HepG2 (cell line): Measurements from ENCODE around the gene ITGA2. TPM values are rescaled to one million over a fixed set of nuclear protein-coding genes. Genes with fewer than 3 reads are reported as not detected.
A peak's percentile ranks its signal among the peaks of the same experiment; 100 is the strongest.

Experiments
- ATAC-seq: fragments of 200-7000 bp; cut with Tn5 transposase; 3 replicates; pipeline ENCODE4 v1.9.1; 2020; ENCODE audit warnings: mild to moderate bottlenecking, moderate library complexity
- BruUV-seq: library from RNA; stranded (reverse); fragments of 400-500 nt; replicated peaks from 2 replicates; lab custom pipeline; 2021; lab: Mats Ljungman, UMichigan
- CTCF ChIA-PET: fragments of 300-600 bp; formaldehyde crosslinking; extraction: SDS; loops from one replicate; lab custom pipeline; 2021; ENCODE audit warnings: low total read pairs, inconsistent platforms, low intra/inter-chr PET ratio; lab: Yijun Ruan, JAX
- POLR2A ChIA-PET: fragments of 350-600 bp; sonication (Branson Sonifier 250); formaldehyde crosslinking; loops from one replicate; lab custom pipeline; 2020; ENCODE audit warnings: antibody characterized with exemption, inconsistent platforms; lab: Yijun Ruan, JAX
- DNase-seq: peaks from one replicate; pipeline ENCODE4 v3.0.0-alpha.2; 2015; ENCODE audit warnings: low spot score
- FAIRE-seq: peaks from 3 replicates; lab custom pipeline; 2011; peaks lifted over from hg19 to GRCh38; lab: Jason Lieb, UNC
- H2AFZ ChIP-seq: one replicate; pipeline ENCODE4 v1.6.1; 2011; ENCODE audit warnings: low read length, inconsistent platforms
- H3K27ac ChIP-seq: fragments of 300-600 bp; 3 replicates; pipeline ENCODE4 v1.8.0; 2011; ENCODE audit warnings: mixed run types, mild to moderate bottlenecking, mixed read lengths, low read length, inconsistent platforms; ENCODE audit not compliant: insufficient read depth; ENCODE audit errors: extremely low read length
- H3K27me3 ChIP-seq, 2 experiments: fragments of 200-600 bp in 1 of 2; 2 replicates in 1 of 2; 3 replicates in 1 of 2; pipeline versions ENCODE4 v1.6.0 to v1.8.0; 2011; ENCODE audit warnings: low read length in 2 of 2, mild to moderate bottlenecking in 2 of 2, moderate library complexity in 2 of 2, inconsistent platforms in 1 of 2; ENCODE audit not compliant: insufficient read depth in 2 of 2, control insufficient read depth in 1 of 2
- H3K36me3 ChIP-seq, 2 experiments: fragments of 200-600 bp in 1 of 2; replicated peaks in 1 of 2; 2 replicates in 1 of 2; 3 replicates in 1 of 2; pipeline versions ENCODE4 v1.5.1 to v1.8.0; 2011; ENCODE audit warnings: low read length in 2 of 2, inconsistent platforms in 1 of 2; ENCODE audit not compliant: insufficient read depth in 2 of 2, control insufficient read depth in 1 of 2
- H3K4me1 ChIP-seq: 2 replicates; pipeline ENCODE4 v1.5.1; 2012; ENCODE audit warnings: low read length, inconsistent platforms; ENCODE audit not compliant: insufficient read depth
- H3K4me2 ChIP-seq: 2 replicates; pipeline ENCODE4 v1.6.0; 2011; ENCODE audit warnings: low read depth, low read length, inconsistent platforms
- H3K4me3 ChIP-seq, 3 experiments: fragments of 200-600 bp in 1 of 3; sonication (generic), shearing (Covaris generic) in 1 of 3; replicated peaks in 1 of 3; 2 replicates each; pipeline ENCODE4 v1.5.1; 2011 to 2016; ENCODE audit warnings: low read length in 3 of 3, inconsistent platforms in 2 of 3, low read depth in 2 of 3, mild to moderate bottlenecking in 2 of 3, control low read depth in 1 of 3, mixed read lengths in 1 of 3; ENCODE audit not compliant: insufficient read depth in 1 of 3
- H3K79me2 ChIP-seq: one replicate; pipeline ENCODE4 v1.6.1; 2011; ENCODE audit warnings: low read length, inconsistent platforms; ENCODE audit not compliant: insufficient read depth
- H3K9ac ChIP-seq: 2 replicates; pipeline ENCODE4 v1.6.0; 2011; ENCODE audit warnings: mild to moderate bottlenecking, low read depth, low read length, inconsistent platforms; ENCODE audit not compliant: insufficient read depth
- H3K9me3 ChIP-seq: 2 replicates; pipeline ENCODE4 v1.5.1; 2012; ENCODE audit warnings: mild to moderate bottlenecking, low read length
- H4K20me1 ChIP-seq: 2 replicates; pipeline ENCODE4 v1.6.0; 2011; ENCODE audit warnings: inconsistent platforms, mild to moderate bottlenecking, low read length, moderate library complexity; ENCODE audit not compliant: insufficient read depth
- CTCF ChIP-seq: sonication (generic); formaldehyde crosslinking; IDR thresholded peaks from 2 replicates; pipeline ENCODE4 v1.5.0; 2020; ENCODE audit warnings: mild to moderate bottlenecking, missing genetic modification reagents, moderate library complexity
- ETS1 ChIP-seq: sonication (generic); formaldehyde crosslinking; IDR thresholded peaks from 2 replicates; pipeline ENCODE4 v1.4.0; 2020; ENCODE audit warnings: missing genetic modification reagents
- FOXP4 ChIP-seq: sonication (generic); formaldehyde crosslinking; IDR thresholded peaks from 2 replicates; pipeline ENCODE4 v1.4.0; 2020; ENCODE audit warnings: missing genetic modification reagents
- HMGXB4 ChIP-seq, 2 experiments: sonication (generic) in 1 of 2; formaldehyde crosslinking in 1 of 2; IDR thresholded peaks; 2 replicates each; pipeline versions ENCODE4 v1.4.0 to v1.6.1; 2018 to 2020; ENCODE audit warnings: missing genetic modification reagents in 2 of 2, borderline replicate concordance in 1 of 2, low read depth in 1 of 2, mild to moderate bottlenecking in 1 of 2, missing biosample characterization in 1 of 2
- HOXA7 ChIP-seq: sonication (generic); formaldehyde crosslinking; IDR thresholded peaks from 2 replicates; pipeline ENCODE4 v1.8.1; 2022; ENCODE audit warnings: mild to moderate bottlenecking, missing genetic modification reagents, moderate library complexity
- MEIS1 ChIP-seq: sonication (generic); formaldehyde crosslinking; IDR thresholded peaks from 2 replicates; pipeline ENCODE4 v1.9.0; 2021; ENCODE audit warnings: mild to moderate bottlenecking, missing genetic modification reagents, moderate library complexity, borderline replicate concordance
- REPIN1 ChIP-seq: sonication (generic); formaldehyde crosslinking; IDR thresholded peaks from 2 replicates; pipeline ENCODE4 v1.8.0; 2022; ENCODE audit warnings: missing genetic modification reagents, low read depth, mild to moderate bottlenecking, borderline replicate concordance
- ZMYM4 ChIP-seq: sonication (generic); formaldehyde crosslinking; IDR thresholded peaks from 2 replicates; pipeline ENCODE4 v1.8.1; 2023; ENCODE audit warnings: mild to moderate bottlenecking, missing genetic modification reagents
- ZNF605 ChIP-seq: sonication (generic); formaldehyde crosslinking; IDR thresholded peaks from 2 replicates; pipeline ENCODE4 v1.8.0; 2022; ENCODE audit warnings: mild to moderate bottlenecking, missing genetic modification reagents
- ZNF616 ChIP-seq: sonication (generic); formaldehyde crosslinking; IDR thresholded peaks from 2 replicates; pipeline ENCODE4 v1.5.0; 2020; ENCODE audit warnings: low read depth, mild to moderate bottlenecking, missing genetic modification reagents
- ZNF704 ChIP-seq: sonication (generic); formaldehyde crosslinking; IDR thresholded peaks from 2 replicates; pipeline ENCODE4 v1.8.1; 2023; ENCODE audit warnings: mild to moderate bottlenecking, inconsistent platforms, moderate library complexity, missing genetic modification reagents, borderline replicate concordance
- ZSCAN21 ChIP-seq: sonication (generic); formaldehyde crosslinking; IDR thresholded peaks from 2 replicates; pipeline ENCODE4 v1.8.0; 2022; ENCODE audit warnings: mild to moderate bottlenecking, missing genetic modification reagents, moderate library complexity, borderline replicate concordance
- ZSCAN29 ChIP-seq: sonication (generic); formaldehyde crosslinking; conservative IDR thresholded peaks from 2 replicates; pipeline ENCODE4 v1.4.0; 2020; ENCODE audit warnings: mild to moderate bottlenecking, missing genetic modification reagents
- WGBS: methylation state at CpG from one replicate; pipeline ENCODE4 v1.1.6; 2017; ENCODE audit warnings: low lambda C conversion rate; 5-methylcytosine and 5-hydroxymethylcytosine counted together
- in situ Hi-C: cut with HindIII; loops from 2 replicates; pipeline ENCODE4 v1.10.0; 2017; ENCODE audit warnings: low pct_unique_long_range_greater_than_20kb; ENCODE audit not compliant: extremely low pct_ligation_motif_present
- intact Hi-C: fragments of 100-400 bp; cut with micrococcal nuclease; formaldehyde crosslinking; loops from one replicate; pipeline ENCODE4 v1.10.0; 2022; ENCODE audit not compliant: unreplicated experiment
- polyA plus RNA-seq, 8 experiments: library from polyadenylated mRNA; depleted of rRNA in 3 of 8; stranded (reverse) in 7 of 8; unstranded in 1 of 8; fragments of >200 nt; fragmentation: Illumina TruSeq in 4 of 8; extraction: Trizol in 4 of 8; gene quantifications; 2 replicates each; pipeline versions ENCODE4 v1.2.1 to v1.2.3, GENCODE V29; 2011 to 2016; ENCODE audit warnings: low read depth in 4 of 8, missing spikeins in 1 of 8, mixed read lengths in 1 of 8; ENCODE audit not compliant: insufficient read depth in 1 of 8
- total RNA-seq, 5 experiments: library from RNA; depleted of rRNA; stranded (reverse); fragments of >200 nt; fragmentation: Illumina TruSeq; extraction: Trizol; gene quantifications; 2 replicates each; pipeline ENCODE4 v1.2.3, GENCODE V29; 2016; ENCODE audit warnings: low read depth in 1 of 5

ITGA2 gene
- total and polyA plus RNA-seq, 2 of the 13 experiments (the other 11 are each of a cell fraction or from before 2014, with no cell fraction given), result 15.8 to 58.3 TPM

- Histone ChIP-seq H2AFZ (no peak overlapping the region), H3K36me3 (peaks cover 0 to 20% of the 10 kb centered on the region in 2 experiments; a peak in 3 of 5 replicates), H4K20me1 (peaks cover 5% of the 10 kb centered on the region; the same call in 1 of the 2 replicates), H3K4me1 (peaks cover 64% of the 10 kb centered on the region), H3K79me2 (peaks cover 63% of the 10 kb centered on the region), H3K27me3 (no peaks in the 10 kb centered on the region; a peak in 1 of 5 replicates), H3K9ac (peak overlapping the region; percentile 87), H3K27ac (peak overlapping the region; percentile 70), H3K4me2 (peak overlapping the region; percentile 80), H3K9me3 (no peaks in the 10 kb centered on the region), H3K4me3 (peak overlapping the region; percentile 87 to 91 (median 90))
- DNase-seq (no peak), ATAC-seq (peak; percentile 70), FAIRE-seq (no peak)
- intact Hi-C loops (loop anchor here (1.0 to 2.0 kb wide), 5 partner anchors 11 to 106 kb away; no protein-coding TSS in a partner anchor), in situ Hi-C loops (loop anchor here (5.0 kb wide), 1 partner anchor 43 kb away; no protein-coding TSS in a partner anchor)
- WGBS, result 1% methylated on average over 16 of the region's 27 CpGs
- ChIA-PET CTCF (no interaction called here), POLR2A (interaction anchor here (0.9 to 5.1 kb wide), 12 partner anchors 8 to 46 kb away, joined by 3 to 35 read pairs (median 4); no protein-coding TSS in a partner anchor)
- BruUV-seq, result no TSS peak
- no peak for TF ChIP-seq HOXA7
- TF ChIP-seq ZSCAN21 (CRISPR knock-in tag), result peak; percentile 19; the same call in 1 of the 2 replicates
- peak in 1 of 2 experiments; percentile 75; a peak in 2 of 4 replicates for TF ChIP-seq HMGXB4 (CRISPR knock-in tag; IDR thresholded peaks at IDR 0.05; ENCODE audit: borderline replicate concordance in 1 of 2, low read depth in 1 of 2)
- TF ChIP-seq REPIN1 (CRISPR knock-in tag), result no peak; the same call in 1 of the 2 replicates
- TF ChIP-seq FOXP4 (CRISPR knock-in tag), result no peak
- TF ChIP-seq ZMYM4 (CRISPR knock-in tag), result peak; percentile 59; the same call in 1 of the 2 replicates
- TF ChIP-seq ZNF605 (CRISPR knock-in tag), result 0 out of 2 replicates have a peak, but pooled peaks have one; percentile 26
- TF ChIP-seq ZNF704 (CRISPR knock-in tag), result 0 out of 2 replicates have a peak, but pooled peaks have one; percentile 29
- TF ChIP-seq MEIS1 (CRISPR knock-in tag), result no peak
- TF ChIP-seq ZNF616 (CRISPR knock-in tag), result no peak
- no peak for TF ChIP-seq ETS1 (CRISPR knock-in tag)
- TF ChIP-seq ZSCAN29 (CRISPR knock-in tag), result 0 out of 2 replicates have a peak, but pooled peaks have one; percentile 32
- TF ChIP-seq CTCF, result peak; percentile 37
Observed at GRCh38 chr5:52989781-52990527, 802 bp downstream of the ITGA2 start.
